Measurements from ENCODE around the gene GDF10. TPM values are rescaled to one million over a fixed set of nuclear protein-coding genes. Genes with fewer than 3 reads are reported as not detected.

The GDF10 gene
- total and polyA plus RNA-seq, 10 of the 15 experiments (the other 5 are each of a cell fraction or from before 2014, with no cell fraction given): not detected

DNA sequence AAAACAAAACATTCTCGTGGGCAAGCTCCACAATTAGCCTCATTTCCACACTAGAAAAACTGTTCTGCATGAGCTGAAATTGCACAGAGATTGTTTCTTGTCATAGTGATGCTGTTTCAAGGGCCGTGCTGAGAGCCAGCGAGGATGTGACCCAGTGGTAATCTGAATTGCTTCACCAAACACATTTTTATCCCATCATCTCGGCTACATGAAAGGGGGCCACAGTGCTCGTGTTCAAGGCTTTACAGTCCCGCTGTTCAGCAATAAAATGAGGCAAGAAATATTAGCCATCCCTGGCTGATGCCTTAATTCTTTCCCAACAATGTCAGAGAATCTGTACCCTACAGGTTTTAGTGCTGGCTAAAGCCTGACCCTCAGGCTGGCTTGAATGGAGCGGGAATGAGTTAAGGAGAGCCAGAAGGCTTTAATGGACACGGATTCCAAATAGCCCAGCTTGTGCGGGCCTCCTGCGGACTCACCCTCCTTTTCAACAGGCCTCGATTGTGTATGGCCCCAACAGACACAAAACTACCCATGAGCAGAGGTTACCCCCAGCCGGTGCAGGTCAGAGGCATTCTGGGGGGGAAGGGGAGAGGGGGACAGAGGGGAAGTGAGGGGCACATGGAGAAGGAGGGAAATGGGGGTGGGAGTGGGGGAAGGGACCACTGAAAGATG is 2.0 kb upstream of the GDF10 start:
- in situ Hi-C loops (cut with MboI) (no loop called here), intact Hi-C loops (cut with micrococcal nuclease; ENCODE audit: unreplicated experiment) (no loop called here)
- BruUV-seq (replicated peaks): no TSS peak
- Histone ChIP-seq H3K27ac (ENCODE audit: control insufficient read depth, insufficient read depth) (no peak overlapping the region), H3K4me2 (ENCODE audit: control insufficient read depth, insufficient read depth) (no peak overlapping the region), H3K9ac (ENCODE audit: control insufficient read depth, insufficient read depth, low read length) (no peak overlapping the region), H3K36me3 (ENCODE audit: control insufficient read depth in 2 of 2, insufficient read depth in 2 of 2, low read length in 1 of 2) (no peaks in the 10 kb centered on the region), H3K4me3 (no peak overlapping the region), H2AFZ (ENCODE audit: control insufficient read depth, low read depth, low read length) (no peak overlapping the region), H3K9me3 (replicated peaks; ENCODE audit: control insufficient read depth, insufficient read depth, low read length) (no peaks in the 10 kb centered on the region), H3K4me1 (ENCODE audit: control insufficient read depth, insufficient read depth, low read length) (no peaks in the 10 kb centered on the region), H3K27me3 (replicated peaks in 1 of 2; ENCODE audit: control insufficient read depth in 2 of 2, insufficient read depth in 2 of 2, low read length in 1 of 2) (peaks cover 3 to 9% of the 10 kb centered on the region in 2 experiments; a peak in 3 of 4 replicates), H3K79me2 (ENCODE audit: control insufficient read depth, insufficient read depth, low read length) (no peaks in the 10 kb centered on the region), H4K20me1 (ENCODE audit: control insufficient read depth, insufficient read depth) (no peaks in the 10 kb centered on the region)
- FAIRE-seq: no peak
- no peak for ATAC-seq
- ChIA-PET RAD21 (ENCODE audit: unreplicated experiment) (interaction anchor here (1.9 kb wide), 1 partner anchor 250 kb away, joined by 5 read pairs; no protein-coding TSS in a partner anchor), POLR2A (no interaction called here), CTCF (interaction anchor here (1.0 to 2.1 kb wide), 4 partner anchors 14 to 274 kb away, joined by 3 to 10 read pairs (median 6); no protein-coding TSS in a partner anchor), SMC1A (ENCODE audit: uncharacterized antibody, unreplicated experiment) (interaction anchor here (1.4 kb wide), 1 partner anchor 8 kb away, joined by 3 read pairs; no protein-coding TSS in a partner anchor)
- WGBS (ENCODE audit: insufficient coverage, insufficient replicate concordance, low lambda C conversion rate, missing lambda C conversion rate): 22% methylated on average over 11 of the region's 12 CpGs
- DNase-seq (ENCODE audit: low read depth, low spot score): no peak
- TF ChIP-seq, protein P1, sequence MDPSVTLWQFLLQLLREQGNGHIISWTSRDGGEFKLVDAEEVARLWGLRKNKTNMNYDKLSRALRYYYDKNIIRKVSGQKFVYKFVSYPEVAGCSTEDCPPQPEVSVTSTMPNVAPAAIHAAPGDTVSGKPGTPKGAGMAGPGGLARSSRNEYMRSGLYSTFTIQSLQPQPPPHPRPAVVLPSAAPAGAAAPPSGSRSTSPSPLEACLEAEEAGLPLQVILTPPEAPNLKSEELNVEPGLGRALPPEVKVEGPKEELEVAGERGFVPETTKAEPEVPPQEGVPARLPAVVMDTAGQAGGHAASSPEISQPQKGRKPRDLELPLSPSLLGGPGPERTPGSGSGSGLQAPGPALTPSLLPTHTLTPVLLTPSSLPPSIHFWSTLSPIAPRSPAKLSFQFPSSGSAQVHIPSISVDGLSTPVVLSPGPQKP (IDR thresholded peaks at IDR 0.05; ENCODE audit: low read depth, low read length): no peak
- no peak for TF ChIP-seq ZNF217 (IDR thresholded peaks at IDR 0.05)
- TF ChIP-seq, protein P2, sequence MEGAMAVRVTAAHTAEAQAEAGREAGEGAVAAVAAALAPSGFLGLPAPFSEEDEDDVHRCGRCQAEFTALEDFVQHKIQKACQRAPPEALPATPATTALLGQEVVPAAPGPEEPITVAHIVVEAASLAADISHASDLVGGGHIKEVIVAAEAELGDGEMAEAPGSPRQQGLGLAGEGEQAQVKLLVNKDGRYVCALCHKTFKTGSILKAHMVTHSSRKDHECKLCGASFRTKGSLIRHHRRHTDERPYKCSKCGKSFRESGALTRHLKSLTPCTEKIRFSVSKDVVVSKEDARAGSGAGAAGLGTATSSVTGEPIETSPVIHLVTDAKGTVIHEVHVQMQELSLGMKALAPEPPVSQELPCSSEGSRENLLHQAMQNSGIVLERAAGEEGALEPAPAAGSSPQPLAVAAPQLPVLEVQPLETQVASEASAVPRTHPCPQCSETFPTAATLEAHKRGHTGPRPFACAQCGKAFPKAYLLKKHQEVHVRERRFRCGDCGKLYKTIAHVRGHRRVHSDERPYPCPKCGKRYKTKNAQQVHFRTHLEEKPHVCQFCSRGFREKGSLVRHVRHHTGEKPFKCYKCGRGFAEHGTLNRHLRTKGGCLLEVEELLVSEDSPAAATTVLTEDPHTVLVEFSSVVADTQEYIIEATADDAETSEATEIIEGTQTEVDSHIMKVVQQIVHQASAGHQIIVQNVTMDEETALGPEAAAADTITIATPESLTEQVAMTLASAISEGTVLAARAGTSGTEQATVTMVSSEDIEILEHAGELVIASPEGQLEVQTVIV (IDR thresholded peaks at IDR 0.05; ENCODE audit: borderline replicate concordance, partially characterized antibody): no peak
- no peak for TF ChIP-seq SREBF2 (IDR thresholded peaks at IDR 0.05; ENCODE audit: low read length)
- TF ChIP-seq, protein P3, sequence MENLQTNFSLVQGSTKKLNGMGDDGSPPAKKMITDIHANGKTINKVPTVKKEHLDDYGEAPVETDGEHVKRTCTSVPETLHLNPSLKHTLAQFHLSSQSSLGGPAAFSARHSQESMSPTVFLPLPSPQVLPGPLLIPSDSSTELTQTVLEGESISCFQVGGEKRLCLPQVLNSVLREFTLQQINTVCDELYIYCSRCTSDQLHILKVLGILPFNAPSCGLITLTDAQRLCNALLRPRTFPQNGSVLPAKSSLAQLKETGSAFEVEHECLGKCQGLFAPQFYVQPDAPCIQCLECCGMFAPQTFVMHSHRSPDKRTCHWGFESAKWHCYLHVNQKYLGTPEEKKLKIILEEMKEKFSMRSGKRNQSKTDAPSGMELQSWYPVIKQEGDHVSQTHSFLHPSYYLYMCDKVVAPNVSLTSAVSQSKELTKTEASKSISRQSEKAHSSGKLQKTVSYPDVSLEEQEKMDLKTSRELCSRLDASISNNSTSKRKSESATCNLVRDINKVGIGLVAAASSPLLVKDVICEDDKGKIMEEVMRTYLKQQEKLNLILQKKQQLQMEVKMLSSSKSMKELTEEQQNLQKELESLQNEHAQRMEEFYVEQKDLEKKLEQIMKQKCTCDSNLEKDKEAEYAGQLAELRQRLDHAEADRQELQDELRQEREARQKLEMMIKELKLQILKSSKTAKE (IDR thresholded peaks at IDR 0.05; ENCODE audit: low read depth, poor library complexity, severe bottlenecking): no peak
- no peak for TF ChIP-seq BMI1 (IDR thresholded peaks at IDR 0.05; ENCODE audit: borderline replicate concordance)
- TF ChIP-seq HDAC6 (IDR thresholded peaks at IDR 0.05; ENCODE audit: unreplicated experiment): no peak
- TF ChIP-seq, protein P4, sequence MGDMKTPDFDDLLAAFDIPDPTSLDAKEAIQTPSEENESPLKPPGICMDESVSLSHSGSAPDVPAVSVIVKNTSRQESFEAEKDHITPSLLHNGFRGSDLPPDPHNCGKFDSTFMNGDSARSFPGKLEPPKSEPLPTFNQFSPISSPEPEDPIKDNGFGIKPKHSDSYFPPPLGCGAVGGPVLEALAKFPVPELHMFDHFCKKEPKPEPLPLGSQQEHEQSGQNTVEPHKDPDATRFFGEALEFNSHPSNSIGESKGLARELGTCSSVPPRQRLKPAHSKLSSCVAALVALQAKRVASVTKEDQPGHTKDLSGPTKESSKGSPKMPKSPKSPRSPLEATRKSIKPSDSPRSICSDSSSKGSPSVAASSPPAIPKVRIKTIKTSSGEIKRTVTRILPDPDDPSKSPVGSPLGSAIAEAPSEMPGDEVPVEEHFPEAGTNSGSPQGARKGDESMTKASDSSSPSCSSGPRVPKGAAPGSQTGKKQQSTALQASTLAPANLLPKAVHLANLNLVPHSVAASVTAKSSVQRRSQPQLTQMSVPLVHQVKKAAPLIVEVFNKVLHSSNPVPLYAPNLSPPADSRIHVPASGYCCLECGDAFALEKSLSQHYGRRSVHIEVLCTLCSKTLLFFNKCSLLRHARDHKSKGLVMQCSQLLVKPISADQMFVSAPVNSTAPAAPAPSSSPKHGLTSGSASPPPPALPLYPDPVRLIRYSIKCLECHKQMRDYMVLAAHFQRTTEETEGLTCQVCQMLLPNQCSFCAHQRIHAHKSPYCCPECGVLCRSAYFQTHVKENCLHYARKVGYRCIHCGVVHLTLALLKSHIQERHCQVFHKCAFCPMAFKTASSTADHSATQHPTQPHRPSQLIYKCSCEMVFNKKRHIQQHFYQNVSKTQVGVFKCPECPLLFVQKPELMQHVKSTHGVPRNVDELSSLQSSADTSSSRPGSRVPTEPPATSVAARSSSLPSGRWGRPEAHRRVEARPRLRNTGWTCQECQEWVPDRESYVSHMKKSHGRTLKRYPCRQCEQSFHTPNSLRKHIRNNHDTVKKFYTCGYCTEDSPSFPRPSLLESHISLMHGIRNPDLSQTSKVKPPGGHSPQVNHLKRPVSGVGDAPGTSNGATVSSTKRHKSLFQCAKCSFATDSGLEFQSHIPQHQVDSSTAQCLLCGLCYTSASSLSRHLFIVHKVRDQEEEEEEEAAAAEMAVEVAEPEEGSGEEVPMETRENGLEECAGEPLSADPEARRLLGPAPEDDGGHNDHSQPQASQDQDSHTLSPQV (IDR thresholded peaks at IDR 0.05): no peak
- TF ChIP-seq EP300 (IDR thresholded peaks at IDR 0.05; ENCODE audit: borderline replicate concordance in 1 of 2, control insufficient read depth in 1 of 2, low read depth in 2 of 2, low read length in 2 of 2): no peak
- no peak for TF ChIP-seq MXI1 (IDR thresholded peaks at IDR 0.05; ENCODE audit: low read depth, low read length)
